ENCODE measurements around the gene HS3ST3A1.

DNA sequence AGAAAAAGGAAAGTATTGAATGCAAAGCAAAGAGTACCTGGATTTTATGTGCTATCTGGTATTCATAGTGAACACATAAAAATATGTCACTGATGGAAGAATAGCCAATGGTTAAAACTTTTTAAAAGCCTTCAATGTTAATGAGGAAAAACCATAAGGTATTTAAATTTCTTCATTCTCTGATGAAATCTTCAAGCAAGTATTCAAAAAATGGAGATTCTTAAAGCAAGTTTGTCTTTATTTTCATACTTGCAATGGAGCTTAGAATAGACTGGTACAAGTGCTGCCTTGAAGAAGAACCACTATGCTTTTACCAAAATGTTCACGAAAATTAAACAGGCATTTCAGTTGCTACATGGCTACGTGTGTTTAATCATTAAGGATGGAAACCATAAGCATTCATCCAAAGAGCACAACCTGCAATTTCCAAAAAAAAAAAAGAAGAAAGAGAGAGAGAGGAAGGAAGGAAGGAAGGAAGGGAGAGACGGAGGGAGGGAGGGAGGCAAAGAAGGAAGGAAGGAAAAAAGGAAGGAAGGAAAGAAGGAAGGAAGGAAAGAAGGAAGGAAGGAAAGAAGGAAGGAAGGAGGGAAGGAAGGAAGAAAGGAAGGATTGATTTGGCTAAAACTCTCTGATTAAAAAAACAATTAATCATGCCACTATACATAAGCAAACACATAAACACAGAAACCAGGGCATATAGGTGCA lies 17.6 kb downstream of the HS3ST3A1 start:
- TF ChIP-seq, protein P1, sequence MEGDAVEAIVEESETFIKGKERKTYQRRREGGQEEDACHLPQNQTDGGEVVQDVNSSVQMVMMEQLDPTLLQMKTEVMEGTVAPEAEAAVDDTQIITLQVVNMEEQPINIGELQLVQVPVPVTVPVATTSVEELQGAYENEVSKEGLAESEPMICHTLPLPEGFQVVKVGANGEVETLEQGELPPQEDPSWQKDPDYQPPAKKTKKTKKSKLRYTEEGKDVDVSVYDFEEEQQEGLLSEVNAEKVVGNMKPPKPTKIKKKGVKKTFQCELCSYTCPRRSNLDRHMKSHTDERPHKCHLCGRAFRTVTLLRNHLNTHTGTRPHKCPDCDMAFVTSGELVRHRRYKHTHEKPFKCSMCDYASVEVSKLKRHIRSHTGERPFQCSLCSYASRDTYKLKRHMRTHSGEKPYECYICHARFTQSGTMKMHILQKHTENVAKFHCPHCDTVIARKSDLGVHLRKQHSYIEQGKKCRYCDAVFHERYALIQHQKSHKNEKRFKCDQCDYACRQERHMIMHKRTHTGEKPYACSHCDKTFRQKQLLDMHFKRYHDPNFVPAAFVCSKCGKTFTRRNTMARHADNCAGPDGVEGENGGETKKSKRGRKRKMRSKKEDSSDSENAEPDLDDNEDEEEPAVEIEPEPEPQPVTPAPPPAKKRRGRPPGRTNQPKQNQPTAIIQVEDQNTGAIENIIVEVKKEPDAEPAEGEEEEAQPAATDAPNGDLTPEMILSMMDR (IDR thresholded peaks at IDR 0.05; ENCODE audit: low read depth, low read length, poor library complexity, severe bottlenecking) = no peak
- no peak for TF ChIP-seq EZH2phosphoT487 (IDR thresholded peaks at IDR 0.05; ENCODE audit: borderline replicate concordance, low read length)

All from DOHH2 (cell line).